GM23338 (cell line): ENCODE measurements around the gene SLC47A1. TPM values are rescaled to one million over a fixed set of nuclear protein-coding genes. Genes with fewer than 3 reads are reported as not detected.

ENCODE experiments used
- ATAC-seq: fragments of 200-7000 bp; cut with Tn5 transposase; 3 replicates; pipeline ENCODE4 v1.9.1; 2020
- DNase-seq: peaks from one replicate; pipeline ENCODE4 v3.0.0-alpha.2; 2015; ENCODE audit warnings: low spot score
- H2AFZ ChIP-seq: fragments of 200-600 bp; sonication (generic); 2 replicates; pipeline ENCODE4 v1.8.0; 2016; ENCODE audit warnings: antibody characterized with exemption, mild to moderate bottlenecking, moderate library complexity
- H3F3A ChIP-seq: fragments of 200-600 bp; sonication (generic); replicated peaks from 2 replicates; pipeline ENCODE4 v1.8.0; 2017; ENCODE audit warnings: antibody characterized with exemption, mixed run types, low read depth
- H3K27ac ChIP-seq: fragments of 200-600 bp; sonication (generic); 2 replicates; pipeline ENCODE4 v1.6.1; 2016; ENCODE audit warnings: low read depth
- H3K27me3 ChIP-seq: fragments of 200-600 bp; sonication (generic); 2 replicates; pipeline ENCODE4 v1.8.0; 2016; ENCODE audit warnings: mild to moderate bottlenecking, mixed run types, moderate library complexity; ENCODE audit not compliant: insufficient read depth
- H3K36me3 ChIP-seq: fragments of 200-600 bp; sonication (generic); 2 replicates; pipeline ENCODE4 v1.8.0; 2016; ENCODE audit warnings: mild to moderate bottlenecking; ENCODE audit not compliant: insufficient read depth
- H3K4me1 ChIP-seq: fragments of 200-600 bp; sonication (generic); 2 replicates; pipeline ENCODE4 v1.8.0; 2016; ENCODE audit warnings: mild to moderate bottlenecking, moderate library complexity; ENCODE audit not compliant: insufficient read depth
- H3K4me2 ChIP-seq: fragments of 200-600 bp; sonication (generic); 2 replicates; pipeline ENCODE4 v1.7.1; 2017; ENCODE audit warnings: mixed run types
- H3K4me3 ChIP-seq: fragments of 200-600 bp; sonication (generic); 2 replicates; pipeline ENCODE4 v1.6.1; 2016; ENCODE audit warnings: mixed run types
- H3K79me2 ChIP-seq: fragments of 200-600 bp; sonication (generic); replicated peaks from 2 replicates; pipeline ENCODE4 v1.8.0; 2017; ENCODE audit warnings: mild to moderate bottlenecking; ENCODE audit not compliant: insufficient read depth
- H3K9me2 ChIP-seq: fragments of 200-600 bp; sonication (generic); 2 replicates; pipeline ENCODE4 v1.8.0; 2017; ENCODE audit not compliant: insufficient read depth
- H4K20me1 ChIP-seq: fragments of 200-600 bp; sonication (generic); replicated peaks from 2 replicates; pipeline ENCODE4 v1.8.0; 2017; ENCODE audit warnings: mild to moderate bottlenecking; ENCODE audit not compliant: insufficient read depth
- H3K27ac Mint-ChIP-seq: 2 replicates; pipeline ENCODE4 v1.8.0; 2020; ENCODE audit warnings: inconsistent platforms, mild to moderate bottlenecking, moderate library complexity, mixed read lengths
- H3K27me3 Mint-ChIP-seq: 3 replicates; pipeline ENCODE4 v1.8.0; 2022; ENCODE audit warnings: low read depth, mild to moderate bottlenecking, moderate library complexity, mixed read lengths, inconsistent platforms; ENCODE audit not compliant: insufficient read depth, poor library complexity
- H3K36me3 Mint-ChIP-seq: 3 replicates; pipeline ENCODE4 v1.8.0; 2021; ENCODE audit warnings: low read depth, mild to moderate bottlenecking, inconsistent platforms, moderate library complexity, mixed read lengths
- H3K4me1 Mint-ChIP-seq: 3 replicates; pipeline ENCODE4 v1.8.0; 2020; ENCODE audit warnings: mild to moderate bottlenecking, inconsistent platforms, mixed read lengths
- H3K4me3 Mint-ChIP-seq: 3 replicates; pipeline ENCODE4 v1.8.0; 2021; ENCODE audit warnings: moderate library complexity, mild to moderate bottlenecking, inconsistent platforms, mixed read lengths
- H3K9me3 Mint-ChIP-seq: 3 replicates; pipeline ENCODE4 v1.8.0; 2020; ENCODE audit warnings: moderate library complexity, mild to moderate bottlenecking, inconsistent platforms, mixed read lengths
- CREB1 ChIP-seq: fragments of 250-450 bp; sonication (Bioruptor Pico); IDR thresholded peaks from 2 replicates; pipeline ENCODE4 v1.5.0; 2020; ENCODE audit warnings: low read depth, mild to moderate bottlenecking, moderate library complexity
- EZH2 ChIP-seq: fragments of 200-600 bp; sonication (generic); IDR thresholded peaks from one replicate; pipeline ENCODE4 v1.8.0; 2017; ENCODE audit warnings: antibody characterized with exemption, mild to moderate bottlenecking, low read depth; ENCODE audit not compliant: unreplicated experiment
- EZH2phosphoT487 ChIP-seq: fragments of 200-600 bp; sonication (generic); IDR thresholded peaks from one replicate; pipeline ENCODE4 v1.8.1; 2018; ENCODE audit warnings: antibody characterized with exemption; ENCODE audit not compliant: unreplicated experiment
- JUNB ChIP-seq: IDR thresholded peaks from one replicate; pipeline ENCODE4 v1.6.1; 2016; ENCODE audit warnings: antibody characterized with exemption; ENCODE audit not compliant: unreplicated experiment
- NANOG ChIP-seq: IDR thresholded peaks from 2 replicates; pipeline ENCODE4 v1.6.1; 2016; ENCODE audit warnings: antibody characterized with exemption, borderline replicate concordance
- POLR2AphosphoS5 ChIP-seq: IDR thresholded peaks from 2 replicates; pipeline ENCODE4 v1.6.1; 2016; ENCODE audit warnings: antibody characterized with exemption, low read depth
- ZNF114 ChIP-seq: fragments of 250-450 bp; sonication (Bioruptor Pico); IDR thresholded peaks from 2 replicates; pipeline ENCODE4 v1.5.0; 2020; ENCODE audit warnings: mild to moderate bottlenecking, moderate library complexity
- ZNF331 ChIP-seq: fragments of 250-450 bp; sonication (Bioruptor Pico); IDR thresholded peaks from 2 replicates; pipeline ENCODE4 v1.5.0; 2020; ENCODE audit warnings: low read depth, mild to moderate bottlenecking, moderate library complexity
- polyA plus RNA-seq: library from polyadenylated mRNA; unstranded; fragments of >200 nt; fragmentation: Nextera tagmentation; extraction: Ambion mirVana; gene quantifications from 2 replicates; pipeline ENCODE4 v1.2.1, GENCODE V29; 2016
- total RNA-seq: library from RNA; depleted of rRNA; stranded (reverse); fragments of >200 nt; shearing (Covaris generic); gene quantifications from 2 replicates; pipeline ENCODE4 v1.2.3, GENCODE V29; 2014
- TF ChIP-seq, protein P1 (sequence below), 2 experiments: fragments of 200-600 bp in 1 of 2; sonication (generic) in 1 of 2; conservative IDR thresholded peaks; 2 replicates each; pipeline versions ENCODE4 v1.5.1 to v1.6.1; 2016 to 2017; ENCODE audit warnings: antibody characterized with exemption in 2 of 2, low read depth in 2 of 2, mild to moderate bottlenecking in 2 of 2, moderate library complexity in 1 of 2
- TF ChIP-seq, protein P2 (sequence below): IDR thresholded peaks from one replicate; pipeline ENCODE4 v1.6.1; 2018; ENCODE audit warnings: antibody characterized with exemption; ENCODE audit not compliant: unreplicated experiment
- TF ChIP-seq, protein P3 (sequence below): fragments of 250-450 bp; sonication (Bioruptor Pico); IDR thresholded peaks from 2 replicates; pipeline ENCODE4 v1.5.0; 2020; ENCODE audit warnings: mild to moderate bottlenecking, moderate library complexity

Gene SLC47A1
- total and polyA plus RNA-seq, 2 experiments from 2014 or later: 0.53 to 1.9 TPM

DNA sequence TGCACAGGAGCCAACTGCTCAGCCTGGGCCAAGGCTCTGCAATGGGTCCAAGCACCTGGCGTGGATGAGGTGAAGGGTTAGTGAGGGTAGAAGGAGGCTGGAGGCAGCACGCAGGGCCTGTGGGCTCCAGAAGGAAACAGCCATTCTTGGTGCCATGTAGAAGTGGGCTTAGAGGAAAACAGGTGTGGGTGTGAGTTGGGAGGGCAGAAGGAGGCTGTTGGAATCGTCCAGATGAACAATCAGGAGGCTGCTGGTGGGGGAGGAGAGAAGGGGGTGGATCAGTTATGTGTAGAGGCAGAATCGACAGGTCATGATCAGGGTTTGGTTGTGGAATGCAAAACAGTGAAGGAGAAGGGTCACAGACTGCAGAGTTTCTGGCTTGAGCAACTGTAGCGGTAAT lies 63.2 kb downstream of the SLC47A1 start:
- ATAC-seq (no peak), DNase-seq (no peak)
- H3K9me2 ChIP-seq: no peaks in the 10 kb centered on the region
- H3K79me2 ChIP-seq: no peaks in the 10 kb centered on the region
- no peaks in the 10 kb centered on the region for H4K20me1 ChIP-seq
- no peak overlapping the region for H2AFZ ChIP-seq
- H3K36me3 ChIP-seq: no peaks in the 10 kb centered on the region
- TF ChIP-seq NANOG (no peak), EZH2 (no peak), ZNF331 (CRISPR knock-in tag) (no peak), ZNF114 (CRISPR knock-in tag) (no peak), CREB1 (no peak), EZH2phosphoT487 (no peak), JUNB (no peak), POLR2AphosphoS5 (no peak)
- TF ChIP-seq, protein P1, sequence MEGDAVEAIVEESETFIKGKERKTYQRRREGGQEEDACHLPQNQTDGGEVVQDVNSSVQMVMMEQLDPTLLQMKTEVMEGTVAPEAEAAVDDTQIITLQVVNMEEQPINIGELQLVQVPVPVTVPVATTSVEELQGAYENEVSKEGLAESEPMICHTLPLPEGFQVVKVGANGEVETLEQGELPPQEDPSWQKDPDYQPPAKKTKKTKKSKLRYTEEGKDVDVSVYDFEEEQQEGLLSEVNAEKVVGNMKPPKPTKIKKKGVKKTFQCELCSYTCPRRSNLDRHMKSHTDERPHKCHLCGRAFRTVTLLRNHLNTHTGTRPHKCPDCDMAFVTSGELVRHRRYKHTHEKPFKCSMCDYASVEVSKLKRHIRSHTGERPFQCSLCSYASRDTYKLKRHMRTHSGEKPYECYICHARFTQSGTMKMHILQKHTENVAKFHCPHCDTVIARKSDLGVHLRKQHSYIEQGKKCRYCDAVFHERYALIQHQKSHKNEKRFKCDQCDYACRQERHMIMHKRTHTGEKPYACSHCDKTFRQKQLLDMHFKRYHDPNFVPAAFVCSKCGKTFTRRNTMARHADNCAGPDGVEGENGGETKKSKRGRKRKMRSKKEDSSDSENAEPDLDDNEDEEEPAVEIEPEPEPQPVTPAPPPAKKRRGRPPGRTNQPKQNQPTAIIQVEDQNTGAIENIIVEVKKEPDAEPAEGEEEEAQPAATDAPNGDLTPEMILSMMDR (conservative IDR thresholded peaks at IDR 0.05; ENCODE audit: low read depth in 2 of 2): no peak
- TF ChIP-seq, protein P2, sequence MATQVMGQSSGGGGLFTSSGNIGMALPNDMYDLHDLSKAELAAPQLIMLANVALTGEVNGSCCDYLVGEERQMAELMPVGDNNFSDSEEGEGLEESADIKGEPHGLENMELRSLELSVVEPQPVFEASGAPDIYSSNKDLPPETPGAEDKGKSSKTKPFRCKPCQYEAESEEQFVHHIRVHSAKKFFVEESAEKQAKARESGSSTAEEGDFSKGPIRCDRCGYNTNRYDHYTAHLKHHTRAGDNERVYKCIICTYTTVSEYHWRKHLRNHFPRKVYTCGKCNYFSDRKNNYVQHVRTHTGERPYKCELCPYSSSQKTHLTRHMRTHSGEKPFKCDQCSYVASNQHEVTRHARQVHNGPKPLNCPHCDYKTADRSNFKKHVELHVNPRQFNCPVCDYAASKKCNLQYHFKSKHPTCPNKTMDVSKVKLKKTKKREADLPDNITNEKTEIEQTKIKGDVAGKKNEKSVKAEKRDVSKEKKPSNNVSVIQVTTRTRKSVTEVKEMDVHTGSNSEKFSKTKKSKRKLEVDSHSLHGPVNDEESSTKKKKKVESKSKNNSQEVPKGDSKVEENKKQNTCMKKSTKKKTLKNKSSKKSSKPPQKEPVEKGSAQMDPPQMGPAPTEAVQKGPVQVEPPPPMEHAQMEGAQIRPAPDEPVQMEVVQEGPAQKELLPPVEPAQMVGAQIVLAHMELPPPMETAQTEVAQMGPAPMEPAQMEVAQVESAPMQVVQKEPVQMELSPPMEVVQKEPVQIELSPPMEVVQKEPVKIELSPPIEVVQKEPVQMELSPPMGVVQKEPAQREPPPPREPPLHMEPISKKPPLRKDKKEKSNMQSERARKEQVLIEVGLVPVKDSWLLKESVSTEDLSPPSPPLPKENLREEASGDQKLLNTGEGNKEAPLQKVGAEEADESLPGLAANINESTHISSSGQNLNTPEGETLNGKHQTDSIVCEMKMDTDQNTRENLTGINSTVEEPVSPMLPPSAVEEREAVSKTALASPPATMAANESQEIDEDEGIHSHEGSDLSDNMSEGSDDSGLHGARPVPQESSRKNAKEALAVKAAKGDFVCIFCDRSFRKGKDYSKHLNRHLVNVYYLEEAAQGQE: no peak
- no peak overlapping the region for H3K27ac ChIP-seq
- H3K27me3 Mint-ChIP-seq: peaks cover 1% of the 10 kb centered on the region
- no peaks in the 10 kb centered on the region for H3K4me1 ChIP-seq
- H3F3A ChIP-seq: no peaks in the 10 kb centered on the region
- no peaks in the 10 kb centered on the region for H3K9me3 Mint-ChIP-seq
- H3K4me2 ChIP-seq: no peak overlapping the region
- H3K27me3 ChIP-seq: no peaks in the 10 kb centered on the region
- H3K27ac Mint-ChIP-seq: no peak overlapping the region
- no peaks in the 10 kb centered on the region for H3K36me3 Mint-ChIP-seq
- H3K4me3 Mint-ChIP-seq: no peak overlapping the region
- H3K4me1 Mint-ChIP-seq: no peaks in the 10 kb centered on the region; the same call in 2 of the 3 replicates
- H3K4me3 ChIP-seq: no peak overlapping the region

DNA sequence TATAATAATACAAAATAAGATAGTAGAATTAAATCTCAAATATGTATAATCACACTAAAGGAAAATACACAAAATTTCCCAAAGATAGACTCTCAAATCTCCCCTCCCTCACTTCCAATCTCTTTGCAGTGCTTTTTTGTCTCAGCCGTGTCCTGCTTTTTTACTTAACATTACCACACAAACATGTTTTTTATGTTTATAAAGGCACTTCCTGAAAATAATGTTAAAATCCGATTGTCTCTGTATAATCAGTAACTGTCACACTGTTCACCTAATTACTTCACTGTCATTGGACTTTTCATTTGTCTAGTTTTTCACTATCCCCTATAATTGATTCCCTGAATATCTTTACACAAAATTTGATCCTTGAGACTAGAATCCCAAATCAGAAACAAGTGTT lies 76.7 kb downstream of the SLC47A1 start:
- peaks cover 5% of the 10 kb centered on the region for H3K27me3 Mint-ChIP-seq
- no peak overlapping the region for H3K4me3 Mint-ChIP-seq
- Histone ChIP-seq H3K79me2 (no peaks in the 10 kb centered on the region), H3K27me3 (no peaks in the 10 kb centered on the region), H3K4me2 (no peak overlapping the region), H3K4me1 (no peaks in the 10 kb centered on the region), H3K9me2 (no peaks in the 10 kb centered on the region), H3K36me3 (no peaks in the 10 kb centered on the region), H4K20me1 (no peaks in the 10 kb centered on the region), H3F3A (no peaks in the 10 kb centered on the region), H3K4me3 (no peak overlapping the region), H3K27ac (no peak overlapping the region), H2AFZ (no peak overlapping the region)
- H3K27ac Mint-ChIP-seq: no peak overlapping the region
- H3K9me3 Mint-ChIP-seq: no peaks in the 10 kb centered on the region
- no peaks in the 10 kb centered on the region for H3K36me3 Mint-ChIP-seq
- ATAC-seq: no peak
- DNase-seq: no peak
- H3K4me1 Mint-ChIP-seq: peaks cover 4% of the 10 kb centered on the region; the same call in 1 of the 3 replicates
- TF ChIP-seq, protein P3, sequence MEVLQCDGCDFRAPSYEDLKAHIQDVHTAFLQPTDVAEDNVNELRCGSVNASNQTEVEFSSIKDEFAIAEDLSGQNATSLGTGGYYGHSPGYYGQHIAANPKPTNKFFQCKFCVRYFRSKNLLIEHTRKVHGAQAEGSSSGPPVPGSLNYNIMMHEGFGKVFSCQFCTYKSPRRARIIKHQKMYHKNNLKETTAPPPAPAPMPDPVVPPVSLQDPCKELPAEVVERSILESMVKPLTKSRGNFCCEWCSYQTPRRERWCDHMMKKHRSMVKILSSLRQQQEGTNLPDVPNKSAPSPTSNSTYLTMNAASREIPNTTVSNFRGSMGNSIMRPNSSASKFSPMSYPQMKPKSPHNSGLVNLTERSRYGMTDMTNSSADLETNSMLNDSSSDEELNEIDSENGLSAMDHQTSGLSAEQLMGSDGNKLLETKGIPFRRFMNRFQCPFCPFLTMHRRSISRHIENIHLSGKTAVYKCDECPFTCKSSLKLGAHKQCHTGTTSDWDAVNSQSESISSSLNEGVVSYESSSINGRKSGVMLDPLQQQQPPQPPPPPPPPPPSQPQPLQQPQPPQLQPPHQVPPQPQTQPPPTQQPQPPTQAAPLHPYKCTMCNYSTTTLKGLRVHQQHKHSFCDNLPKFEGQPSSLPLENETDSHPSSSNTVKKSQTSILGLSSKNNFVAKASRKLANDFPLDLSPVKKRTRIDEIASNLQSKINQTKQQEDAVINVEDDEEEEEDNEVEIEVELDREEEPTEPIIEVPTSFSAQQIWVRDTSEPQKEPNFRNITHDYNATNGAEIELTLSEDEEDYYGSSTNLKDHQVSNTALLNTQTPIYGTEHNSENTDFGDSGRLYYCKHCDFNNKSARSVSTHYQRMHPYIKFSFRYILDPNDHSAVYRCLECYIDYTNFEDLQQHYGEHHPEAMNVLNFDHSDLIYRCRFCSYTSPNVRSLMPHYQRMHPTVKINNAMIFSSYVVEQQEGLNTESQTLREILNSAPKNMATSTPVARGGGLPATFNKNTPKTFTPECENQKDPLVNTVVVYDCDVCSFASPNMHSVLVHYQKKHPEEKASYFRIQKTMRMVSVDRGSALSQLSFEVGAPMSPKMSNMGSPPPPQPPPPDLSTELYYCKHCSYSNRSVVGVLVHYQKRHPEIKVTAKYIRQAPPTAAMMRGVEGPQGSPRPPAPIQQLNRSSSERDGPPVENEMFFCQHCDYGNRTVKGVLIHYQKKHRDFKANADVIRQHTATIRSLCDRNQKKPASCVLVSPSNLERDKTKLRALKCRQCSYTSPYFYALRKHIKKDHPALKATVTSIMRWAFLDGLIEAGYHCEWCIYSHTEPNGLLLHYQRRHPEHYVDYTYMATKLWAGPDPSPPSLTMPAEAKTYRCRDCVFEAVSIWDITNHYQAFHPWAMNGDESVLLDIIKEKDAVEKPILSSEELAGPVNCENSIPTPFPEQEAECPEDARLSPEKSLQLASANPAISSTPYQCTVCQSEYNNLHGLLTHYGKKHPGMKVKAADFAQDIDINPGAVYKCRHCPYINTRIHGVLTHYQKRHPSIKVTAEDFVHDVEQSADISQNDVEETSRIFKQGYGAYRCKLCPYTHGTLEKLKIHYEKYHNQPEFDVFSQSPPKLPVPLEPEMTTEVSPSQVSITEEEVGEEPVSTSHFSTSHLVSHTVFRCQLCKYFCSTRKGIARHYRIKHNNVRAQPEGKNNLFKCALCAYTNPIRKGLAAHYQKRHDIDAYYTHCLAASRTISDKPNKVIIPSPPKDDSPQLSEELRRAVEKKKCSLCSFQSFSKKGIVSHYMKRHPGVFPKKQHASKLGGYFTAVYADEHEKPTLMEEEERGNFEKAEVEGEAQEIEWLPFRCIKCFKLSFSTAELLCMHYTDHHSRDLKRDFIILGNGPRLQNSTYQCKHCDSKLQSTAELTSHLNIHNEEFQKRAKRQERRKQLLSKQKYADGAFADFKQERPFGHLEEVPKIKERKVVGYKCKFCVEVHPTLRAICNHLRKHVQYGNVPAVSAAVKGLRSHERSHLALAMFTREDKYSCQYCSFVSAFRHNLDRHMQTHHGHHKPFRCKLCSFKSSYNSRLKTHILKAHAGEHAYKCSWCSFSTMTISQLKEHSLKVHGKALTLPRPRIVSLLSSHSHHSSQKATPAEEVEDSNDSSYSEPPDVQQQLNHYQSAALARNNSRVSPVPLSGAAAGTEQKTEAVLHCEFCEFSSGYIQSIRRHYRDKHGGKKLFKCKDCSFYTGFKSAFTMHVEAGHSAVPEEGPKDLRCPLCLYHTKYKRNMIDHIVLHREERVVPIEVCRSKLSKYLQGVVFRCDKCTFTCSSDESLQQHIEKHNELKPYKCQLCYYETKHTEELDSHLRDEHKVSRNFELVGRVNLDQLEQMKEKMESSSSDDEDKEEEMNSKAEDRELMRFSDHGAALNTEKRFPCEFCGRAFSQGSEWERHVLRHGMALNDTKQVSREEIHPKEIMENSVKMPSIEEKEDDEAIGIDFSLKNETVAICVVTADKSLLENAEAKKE (CRISPR knock-in tag): no peak
